ENCODE measurements around the gene SLC35G3. TPM values are rescaled to one million over a fixed set of nuclear protein-coding genes. Genes with fewer than 3 reads are reported as not detected.

SLC35G3 gene
- polyA plus RNA-seq, 1 donor (not counting 4 experiments of a cell fraction or from before 2014, with no cell fraction given), result not detected

- Histone ChIP-seq H2AFZ (ENCODE audit: control insufficient read depth, low read length) (no peak overlapping the region), H3K9ac (ENCODE audit: control insufficient read depth, extremely low read depth, insufficient read depth, low read length) (no peak overlapping the region), H3K4me3 (ENCODE audit: control insufficient read depth in 2 of 3, extremely low read depth in 1 of 3, insufficient read depth in 2 of 3, low read depth in 1 of 3, low read length in 3 of 3) (no peak overlapping the region), H3K9me3 (ENCODE audit: control insufficient read depth, low read depth, low read length) (no peaks in the 10 kb centered on the region), H4K20me1 (ENCODE audit: control insufficient read depth, extremely low read depth, insufficient read depth, low read length) (no peaks in the 10 kb centered on the region), H3K4me1 (ENCODE audit: control insufficient read depth, extremely low read depth, insufficient read depth, low read length) (no peaks in the 10 kb centered on the region), H3K9me1 (ENCODE audit: control insufficient read depth, extremely low read depth, insufficient read depth, low read length) (no peaks in the 10 kb centered on the region), H3K36me3 (ENCODE audit: control insufficient read depth in 2 of 2, extremely low read depth in 1 of 2, insufficient read depth in 2 of 2, low read length in 2 of 2) (no peaks in the 10 kb centered on the region), H3K79me2 (ENCODE audit: control insufficient read depth, insufficient read depth, low read length) (no peaks in the 10 kb centered on the region), H3K27ac (ENCODE audit: control insufficient read depth, insufficient read depth, low read length) (no peak overlapping the region), H3K4me2 (ENCODE audit: control insufficient read depth, extremely low read depth, insufficient read depth, low read depth, low read length) (no peak overlapping the region), H3K27me3 (ENCODE audit: control insufficient read depth, extremely low read depth, insufficient read depth, low read length) (peaks cover 4% of the 10 kb centered on the region)
- TF ChIP-seq, protein P1, sequence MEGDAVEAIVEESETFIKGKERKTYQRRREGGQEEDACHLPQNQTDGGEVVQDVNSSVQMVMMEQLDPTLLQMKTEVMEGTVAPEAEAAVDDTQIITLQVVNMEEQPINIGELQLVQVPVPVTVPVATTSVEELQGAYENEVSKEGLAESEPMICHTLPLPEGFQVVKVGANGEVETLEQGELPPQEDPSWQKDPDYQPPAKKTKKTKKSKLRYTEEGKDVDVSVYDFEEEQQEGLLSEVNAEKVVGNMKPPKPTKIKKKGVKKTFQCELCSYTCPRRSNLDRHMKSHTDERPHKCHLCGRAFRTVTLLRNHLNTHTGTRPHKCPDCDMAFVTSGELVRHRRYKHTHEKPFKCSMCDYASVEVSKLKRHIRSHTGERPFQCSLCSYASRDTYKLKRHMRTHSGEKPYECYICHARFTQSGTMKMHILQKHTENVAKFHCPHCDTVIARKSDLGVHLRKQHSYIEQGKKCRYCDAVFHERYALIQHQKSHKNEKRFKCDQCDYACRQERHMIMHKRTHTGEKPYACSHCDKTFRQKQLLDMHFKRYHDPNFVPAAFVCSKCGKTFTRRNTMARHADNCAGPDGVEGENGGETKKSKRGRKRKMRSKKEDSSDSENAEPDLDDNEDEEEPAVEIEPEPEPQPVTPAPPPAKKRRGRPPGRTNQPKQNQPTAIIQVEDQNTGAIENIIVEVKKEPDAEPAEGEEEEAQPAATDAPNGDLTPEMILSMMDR (optimal IDR thresholded peaks at IDR 0.05 in 1 of 3, IDR thresholded peaks at IDR 0.05 in 1 of 3, conservative IDR thresholded peaks at IDR 0.05 in 1 of 3; ENCODE audit: extremely low read depth in 1 of 3, insufficient read depth in 2 of 3, low read length in 3 of 3), result no peak
- no peak for TF ChIP-seq EZH2 (IDR thresholded peaks at IDR 0.05; ENCODE audit: low read length)
- no peak for DNase-seq (ENCODE audit: low read depth, low spot score)
- FAIRE-seq, result no peak
- dilution Hi-C loops (cut with MboI; ENCODE audit: extremely low pct_ligation_motif_present, low sequenced_read_pairs), result no loop called here
These were observed 17.3 kb downstream of the SLC35G3 start for GRCh38 chr17:35176897-35177296.

DNA sequence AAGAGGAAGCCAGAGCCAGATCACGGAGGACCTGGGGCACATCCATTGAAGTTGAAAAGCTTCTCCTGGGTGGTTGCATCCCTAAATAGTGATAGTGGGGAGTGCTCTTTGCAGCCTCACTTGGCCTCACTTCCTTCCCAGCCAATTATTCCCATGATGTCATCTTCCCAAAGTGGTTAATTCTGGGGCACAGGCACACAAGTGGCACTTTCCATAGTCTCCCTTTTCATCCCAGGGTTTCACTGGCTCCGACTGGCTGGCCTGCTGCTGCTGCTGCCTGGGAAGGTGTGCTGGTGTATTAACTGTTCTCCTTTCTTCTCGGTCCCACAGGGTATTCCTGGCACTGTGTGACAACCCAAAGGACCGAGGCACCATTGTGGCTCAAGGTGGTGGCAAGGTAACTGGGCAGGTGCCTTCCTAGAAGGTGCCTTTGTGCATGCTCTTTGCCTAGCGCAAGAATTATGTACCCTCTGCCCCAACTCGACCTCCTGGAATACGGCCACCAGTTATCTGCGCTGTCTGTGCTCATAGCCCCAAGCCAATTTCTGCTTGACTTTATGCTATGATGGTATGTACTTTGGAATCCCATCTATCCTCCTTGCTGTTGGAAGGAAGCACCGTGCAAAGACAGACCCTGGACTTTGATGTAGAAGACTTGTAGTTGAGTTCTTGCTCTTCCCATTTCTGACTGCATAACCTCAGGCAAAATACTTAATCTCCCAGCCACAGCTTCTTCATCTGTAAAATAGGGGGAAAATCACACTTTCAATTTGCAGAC, 18.4 kb downstream of the SLC35G3 start:
- Histone ChIP-seq H3K27ac (ENCODE audit: control insufficient read depth, insufficient read depth, low read length) (no peak overlapping the region), H3K9me3 (ENCODE audit: control insufficient read depth, low read depth, low read length) (no peaks in the 10 kb centered on the region), H3K9me1 (ENCODE audit: control insufficient read depth, extremely low read depth, insufficient read depth, low read length) (no peaks in the 10 kb centered on the region), H4K20me1 (ENCODE audit: control insufficient read depth, extremely low read depth, insufficient read depth, low read length) (no peaks in the 10 kb centered on the region), H3K9ac (ENCODE audit: control insufficient read depth, extremely low read depth, insufficient read depth, low read length) (no peak overlapping the region), H3K4me1 (ENCODE audit: control insufficient read depth, extremely low read depth, insufficient read depth, low read length) (no peaks in the 10 kb centered on the region), H3K79me2 (ENCODE audit: control insufficient read depth, insufficient read depth, low read length) (no peaks in the 10 kb centered on the region), H3K4me2 (ENCODE audit: control insufficient read depth, extremely low read depth, insufficient read depth, low read depth, low read length) (no peak overlapping the region), H3K4me3 (ENCODE audit: control insufficient read depth in 2 of 3, extremely low read depth in 1 of 3, insufficient read depth in 2 of 3, low read depth in 1 of 3, low read length in 3 of 3) (no peak overlapping the region), H3K36me3 (ENCODE audit: control insufficient read depth in 2 of 2, extremely low read depth in 1 of 2, insufficient read depth in 2 of 2, low read length in 2 of 2) (no peaks in the 10 kb centered on the region), H2AFZ (ENCODE audit: control insufficient read depth, low read length) (no peak overlapping the region), H3K27me3 (ENCODE audit: control insufficient read depth, extremely low read depth, insufficient read depth, low read length) (peaks cover 4% of the 10 kb centered on the region)
- no peak for TF ChIP-seq EZH2 (IDR thresholded peaks at IDR 0.05; ENCODE audit: low read length)
- TF ChIP-seq, protein P1 (optimal IDR thresholded peaks at IDR 0.05 in 1 of 3, IDR thresholded peaks at IDR 0.05 in 1 of 3, conservative IDR thresholded peaks at IDR 0.05 in 1 of 3; ENCODE audit: extremely low read depth in 1 of 3, insufficient read depth in 2 of 3, low read length in 3 of 3), result no peak
- FAIRE-seq, result no peak
- dilution Hi-C loops (cut with MboI; ENCODE audit: extremely low pct_ligation_motif_present, low sequenced_read_pairs), result no loop called here
- DNase-seq (ENCODE audit: low read depth, low spot score), result no peak

Measured in keratinocyte (primary cell).